Lung (tissue), 12 donors: ENCODE data around the gene CAV2. TPM values are rescaled to one million over a fixed set of nuclear protein-coding genes. Genes with fewer than 3 reads are reported as not detected.

Experiments
- ATAC-seq: fragments of 200-7000 bp; cut with Tn5 transposase; one replicate; pipeline ENCODE4 v1.9.1; 2020; ENCODE audit warnings: moderate number of reproducible peaks; ENCODE audit not compliant: insufficient read depth, low FRiP score
- DNase-seq, 3 donors: peaks; one replicate each; pipeline ENCODE4 v3.0.0-alpha.2; 2013 to 2017
- H3K27ac ChIP-seq, 2 donors: one replicate each; pipeline ENCODE4 v1.5.1; 2013; ENCODE audit warnings: mild to moderate bottlenecking in 2 of 2, moderate library complexity in 2 of 2, control low read depth in 1 of 2, inconsistent platforms in 1 of 2, low read depth in 1 of 2, low read length in 1 of 2
- H3K27me3 ChIP-seq, 3 donors: one replicate each; pipeline ENCODE4 v1.5.1; 2013; ENCODE audit warnings: low read length in 2 of 3; ENCODE audit not compliant: control insufficient read depth in 3 of 3, insufficient read depth in 3 of 3
- H3K36me3 ChIP-seq, 4 donors: one replicate each; pipeline ENCODE4 v1.5.1; 2013; ENCODE audit warnings: low read length in 4 of 4, mild to moderate bottlenecking in 1 of 4, moderate library complexity in 1 of 4; ENCODE audit not compliant: control insufficient read depth in 4 of 4, insufficient read depth in 4 of 4
- H3K4me1 ChIP-seq, 5 donors: one replicate each; pipeline ENCODE4 v1.5.1; 2013; ENCODE audit warnings: low read length in 5 of 5, mild to moderate bottlenecking in 2 of 5, moderate library complexity in 1 of 5; ENCODE audit not compliant: control insufficient read depth in 5 of 5, insufficient read depth in 5 of 5
- H3K4me3 ChIP-seq: one replicate; pipeline ENCODE4 v1.5.1; 2013; ENCODE audit warnings: mild to moderate bottlenecking, control low read depth, moderate library complexity
- H3K9ac ChIP-seq, 2 donors: one replicate each; pipeline ENCODE4 v1.5.1; 2013; ENCODE audit warnings: low read length in 2 of 2, control low read depth in 1 of 2; ENCODE audit not compliant: insufficient read depth in 1 of 2
- H3K9me3 ChIP-seq, 4 donors: one replicate each; pipeline ENCODE4 v1.5.1; 2013; ENCODE audit warnings: low read length in 3 of 4, mild to moderate bottlenecking in 1 of 4, moderate library complexity in 1 of 4; ENCODE audit not compliant: control insufficient read depth in 4 of 4, insufficient read depth in 3 of 4
- CTCF ChIP-seq: IDR thresholded peaks from 2 replicates; pipeline ENCODE4 v1.5.1; 2012; ENCODE audit warnings: mild to moderate bottlenecking; ENCODE audit errors: control extremely low read depth, extremely low read depth
- WGBS, 2 donors: extraction: QIAGEN DNeasy Blood & Tissue Kit; methylation state at CpG; one replicate each; pipeline ENCODE4 v1.1.7; 2013; 5-methylcytosine and 5-hydroxymethylcytosine counted together
- polyA plus RNA-seq, 2 donors: library from polyadenylated mRNA; stranded (reverse); fragments of 200-250 nt; gene quantifications; one replicate each; pipeline ENCODE4 v1.2.1, GENCODE V29; 2013
- total RNA-seq, 2 donors: library from RNA; depleted of rRNA in 1 of 2; stranded (reverse); fragments of >200 nt in 1 of 2; gene quantifications; one replicate each; pipeline ENCODE4 v1.2.1, GENCODE V29; 2014 to 2021
- donor health status: control.
- donor health status: control.
- donor health status: Bipolar disorder and iron deficiency.
- donor health status: healthy.
- donor health status: DM: yes; HTN: yes; CAD: no.

Gene CAV2
- total and polyA plus RNA-seq, 4 donors: 57.9 to 214 (median 106) TPM

- no peak overlapping the region for H3K4me3 ChIP-seq
- peak overlapping the region in 1 of 2 donors; percentile 80 for H3K27ac ChIP-seq
- H3K36me3 ChIP-seq: peaks cover 0 to 34% (median 3%) of the 10 kb centered on the region in 4 donors
- no peak for TF ChIP-seq CTCF
- DNase-seq: no peak
- 59 to 66% methylated on average over 6 of the region's 6 CpGs for WGBS, 2 donors
- H3K9ac ChIP-seq: no peak overlapping the region
- no peaks in the 10 kb centered on the region for H3K9me3 ChIP-seq
- H3K27me3 ChIP-seq: no peaks in the 10 kb centered on the region
- H3K4me1 ChIP-seq: peaks cover 2 to 69% (median 4%) of the 10 kb centered on the region in 5 donors
- ATAC-seq: no peak
Measured at GRCh38 chr7:116545411-116545993, 46.0 kb downstream of the CAV2 start.

GRCh38 chr7:116546054-116546453 is 46.5 kb downstream of the CAV2 start:
- WGBS, 2 donors: 75 to 77% methylated on average over 11 of the region's 11 CpGs

GRCh38 chr7:116546916-116547315 is 47.4 kb downstream of the CAV2 start:
- H3K9me3 ChIP-seq: no peaks in the 10 kb centered on the region
- peaks cover 0 to 31% (median 4%) of the 10 kb centered on the region in 4 donors for H3K36me3 ChIP-seq
- ATAC-seq: no peak
- no peak overlapping the region for H3K9ac ChIP-seq
- 59 to 81% methylated on average over 1 of the region's 1 CpG for WGBS, 2 donors
- TF ChIP-seq CTCF: no peak
- H3K27ac ChIP-seq: peak overlapping the region in 1 of 2 donors; percentile 80
- no peaks in the 10 kb centered on the region for H3K27me3 ChIP-seq
- no peak for DNase-seq
- no peak overlapping the region for H3K4me3 ChIP-seq
- H3K4me1 ChIP-seq: peaks cover under 1 to 66% (median 3%) of the 10 kb centered on the region in 5 donors

More at GRCh38 chr7:116546054-116546453, 46.5 kb downstream of the CAV2 start:
- Histone ChIP-seq H3K27ac (peak overlapping the region; percentile 45 to 80), H3K9me3 (no peaks in the 10 kb centered on the region), H3K4me1 (peaks cover 2 to 68% (median 4%) of the 10 kb centered on the region in 5 donors), H3K36me3 (peaks cover 0 to 32% (median 4%) of the 10 kb centered on the region in 4 donors), H3K4me3 (no peak overlapping the region), H3K9ac (no peak overlapping the region), H3K27me3 (no peaks in the 10 kb centered on the region)
- TF ChIP-seq CTCF: no peak
- ATAC-seq (no peak), DNase-seq (no peak)

GRCh38 chr7:116547347-116547746 is 47.8 kb downstream of the CAV2 start:
- H3K27ac ChIP-seq: peak overlapping the region in 1 of 2 donors; percentile 34
- ATAC-seq: no peak
- TF ChIP-seq CTCF: no peak

More at GRCh38 chr7:116547347-116547746, 47.8 kb downstream of the CAV2 start:
- Histone ChIP-seq H3K27me3 (no peaks in the 10 kb centered on the region), H3K4me3 (no peak overlapping the region), H3K9me3 (no peaks in the 10 kb centered on the region), H3K9ac (no peak overlapping the region), H3K36me3 (peaks cover 0 to 29% (median 3%) of the 10 kb centered on the region in 4 donors), H3K4me1 (peaks cover 0 to 62% (median 3%) of the 10 kb centered on the region in 5 donors)
- 70 to 80% methylated on average over 2 of the region's 2 CpGs for WGBS, 2 donors
- no peak for DNase-seq
